ENCODE data around the gene DNM1.

DNM1 gene

GRCh38 chr9:128254362-128254761 is 51.2 kb downstream of the DNM1 start:
- TF ChIP-seq CEBPB (IDR thresholded peaks at IDR 0.05): no peak
- no peak for TF ChIP-seq TEAD4 (IDR thresholded peaks at IDR 0.05)
- TF ChIP-seq ZBTB7A (IDR thresholded peaks at IDR 0.05; ENCODE audit: low read depth): no peak
- no peak for TF ChIP-seq NFIC (IDR thresholded peaks at IDR 0.05)
- TF ChIP-seq TAF1 (IDR thresholded peaks at IDR 0.05; ENCODE audit: low read depth): no peak
- TF ChIP-seq RAD21 (IDR thresholded peaks at IDR 0.05; ENCODE audit: low read depth): no peak

- TF ChIP-seq YY1 (IDR thresholded peaks at IDR 0.05; ENCODE audit: low read depth): no peak
- TF ChIP-seq MAX (IDR thresholded peaks at IDR 0.05): no peak
- TF ChIP-seq EGR1 (IDR thresholded peaks at IDR 0.05): no peak
- no peak for TF ChIP-seq CREB1 (IDR thresholded peaks at IDR 0.05; ENCODE audit: low read depth)
- no peak for TF ChIP-seq ZBTB7A (IDR thresholded peaks at IDR 0.05; ENCODE audit: low read depth)
- no peak for TF ChIP-seq FOXM1 (IDR thresholded peaks at IDR 0.05; ENCODE audit: borderline replicate concordance, low read depth)
- no peak for TF ChIP-seq TEAD4 (IDR thresholded peaks at IDR 0.05)
- no peak for TF ChIP-seq NFIC (IDR thresholded peaks at IDR 0.05)
- no peak; the same call in 1 of the 2 replicates for TF ChIP-seq RAD21 (IDR thresholded peaks at IDR 0.05; ENCODE audit: low read depth)
- TF ChIP-seq CEBPB (IDR thresholded peaks at IDR 0.05): no peak
- TF ChIP-seq TAF1 (IDR thresholded peaks at IDR 0.05; ENCODE audit: low read depth): no peak
- TF ChIP-seq TCF12 (IDR thresholded peaks at IDR 0.05; ENCODE audit: low read depth): no peak
- TF ChIP-seq REST (IDR thresholded peaks at IDR 0.05; ENCODE audit: low read depth): no peak
- TF ChIP-seq USF1 (IDR thresholded peaks at IDR 0.05): no peak
- TF ChIP-seq EP300 (IDR thresholded peaks at IDR 0.05; ENCODE audit: borderline replicate concordance): no peak
These were observed 51.9 kb downstream of the DNM1 start for GRCh38 chr9:128254855-128255759.

GRCh38 chr9:128257086-128257825 is 54.1 kb downstream of the DNM1 start:
- TF ChIP-seq NFIC (IDR thresholded peaks at IDR 0.05): no peak
- no peak for TF ChIP-seq TCF12 (IDR thresholded peaks at IDR 0.05; ENCODE audit: low read depth)
- no peak for TF ChIP-seq ZBTB7A (IDR thresholded peaks at IDR 0.05; ENCODE audit: low read depth)
- TF ChIP-seq REST (IDR thresholded peaks at IDR 0.05; ENCODE audit: low read depth): no peak
- no peak for TF ChIP-seq YY1 (IDR thresholded peaks at IDR 0.05; ENCODE audit: low read depth)
- TF ChIP-seq EGR1 (IDR thresholded peaks at IDR 0.05): no peak
- no peak for TF ChIP-seq RAD21 (IDR thresholded peaks at IDR 0.05; ENCODE audit: low read depth)
- TF ChIP-seq CEBPB (IDR thresholded peaks at IDR 0.05): no peak

- no peak for TF ChIP-seq ZBTB7A (IDR thresholded peaks at IDR 0.05; ENCODE audit: low read depth)
- no peak for TF ChIP-seq TEAD4 (IDR thresholded peaks at IDR 0.05)
- no peak for TF ChIP-seq USF1 (IDR thresholded peaks at IDR 0.05)
These were observed 54.7 kb downstream of the DNM1 start for GRCh38 chr9:128257907-128258306.

GRCh38 chr9:128258326-128258725 is 55.1 kb downstream of the DNM1 start:
- TF ChIP-seq EGR1 (IDR thresholded peaks at IDR 0.05) (no peak), CEBPB (IDR thresholded peaks at IDR 0.05) (no peak), TEAD4 (IDR thresholded peaks at IDR 0.05) (no peak), TAF1 (IDR thresholded peaks at IDR 0.05; ENCODE audit: low read depth) (no peak), TCF12 (IDR thresholded peaks at IDR 0.05; ENCODE audit: low read depth) (no peak), EP300 (IDR thresholded peaks at IDR 0.05; ENCODE audit: borderline replicate concordance) (no peak), FOXM1 (IDR thresholded peaks at IDR 0.05; ENCODE audit: borderline replicate concordance, low read depth) (no peak), NFIC (IDR thresholded peaks at IDR 0.05) (no peak), USF1 (IDR thresholded peaks at IDR 0.05) (no peak), RAD21 (IDR thresholded peaks at IDR 0.05; ENCODE audit: low read depth) (no peak), ZBTB7A (IDR thresholded peaks at IDR 0.05; ENCODE audit: low read depth) (no peak), YY1 (IDR thresholded peaks at IDR 0.05; ENCODE audit: low read depth) (no peak), REST (IDR thresholded peaks at IDR 0.05; ENCODE audit: low read depth) (no peak), CREB1 (IDR thresholded peaks at IDR 0.05; ENCODE audit: low read depth) (no peak), MAX (IDR thresholded peaks at IDR 0.05) (no peak)
